Gastroesophageal sphincter (tissue), 4 donors: Measurements from ENCODE around the gene DRC7. TPM values are rescaled to one million over a fixed set of nuclear protein-coding genes. Genes with fewer than 3 reads are reported as not detected.

Experiments used
- ATAC-seq: fragments of 150-250 bp; one replicate; pipeline ENCODE4 v1.9.1; 2016; ENCODE audit warnings: mild to moderate bottlenecking, moderate library complexity
- H3K27ac ChIP-seq, 4 donors: fragments of 200-600 bp; sonication (generic) in 3 of 4; 1 replicate in 3 of 4; 2 replicates in 1 of 4; pipeline ENCODE4 v1.5.1; 2016 to 2019
- H3K27me3 ChIP-seq: fragments of 200-600 bp; sonication (generic); one replicate; pipeline ENCODE4 v1.5.1; 2019
- H3K36me3 ChIP-seq, 2 donors: fragments of 200-600 bp; sonication (generic); one replicate each; pipeline ENCODE4 v1.5.1; 2019; ENCODE audit warnings: control low read depth in 1 of 2
- H3K4me1 ChIP-seq, 3 donors: fragments of 200-600 bp; sonication (generic); 1 replicate in 2 of 3; 2 replicates in 1 of 3; pipeline ENCODE4 v1.5.1; 2016 to 2019; ENCODE audit warnings: control low read depth in 2 of 3
- H3K4me3 ChIP-seq, 2 donors: fragments of 200-600 bp; sonication (generic); one replicate each; pipeline ENCODE4 v1.5.1; 2019; ENCODE audit warnings: mild to moderate bottlenecking in 1 of 2, moderate library complexity in 1 of 2
- H3K9me3 ChIP-seq, 3 donors: fragments of 200-600 bp; sonication (generic); one replicate each; pipeline ENCODE4 v1.5.1; 2017 to 2019; ENCODE audit warnings: control low read depth in 2 of 3
- CTCF ChIP-seq, 4 experiments: fragments of 200-600 bp in 2 of 4; fragments of 450-650 bp in 2 of 4; sonication (generic) in 1 of 4; IDR thresholded peaks; one replicate each; pipeline ENCODE4 v1.5.1; 2017 to 2019; ENCODE audit warnings: antibody characterized with exemption in 4 of 4, mild to moderate bottlenecking in 2 of 4, moderate library complexity in 2 of 4
- EP300 ChIP-seq: sonication (generic); formaldehyde crosslinking; IDR thresholded peaks from one replicate; pipeline ENCODE4 v1.6.1; 2017; ENCODE audit warnings: antibody characterized with exemption, mild to moderate bottlenecking
- POLR2A ChIP-seq, 2 donors: fragments of 450-650 bp; IDR thresholded peaks; one replicate each; pipeline ENCODE4 v1.6.1; 2017; ENCODE audit warnings: antibody characterized with exemption in 2 of 2, mild to moderate bottlenecking in 2 of 2, moderate library complexity in 1 of 2
- POLR2AphosphoS5 ChIP-seq: sonication (generic); formaldehyde crosslinking; IDR thresholded peaks from one replicate; pipeline ENCODE4 v1.6.1; 2017; ENCODE audit warnings: antibody characterized with exemption
- WGBS, 2 donors: methylation state at CpG; one replicate each; pipeline ENCODE4 v1.1.5; 2018; ENCODE audit warnings: low coverage in 1 of 2; 5-methylcytosine and 5-hydroxymethylcytosine counted together
- total RNA-seq, 4 donors: library from RNA; depleted of rRNA; stranded (reverse); fragments of >200 nt; gene quantifications; one replicate each; pipeline ENCODE4 v1.1.0, GENCODE V29; 2016

The DRC7 gene
- total RNA-seq, 4 donors from 2014 or later, result 0.15 TPM; not detected in 3

GRCh38 chr16:57677622-57678369 is 16.8 kb upstream of the DRC7 start:
- no peaks in the 10 kb centered on the region for H3K36me3 ChIP-seq
- WGBS, 2 donors, result 65 to 68% methylated on average over 5 to 7 of the region's 14 CpGs
- peaks cover 30% of the 10 kb centered on the region for H3K27me3 ChIP-seq
- H3K4me1 ChIP-seq, result no peaks in the 10 kb centered on the region
- H3K27ac ChIP-seq, result no peak overlapping the region
- no peak for TF ChIP-seq POLR2AphosphoS5
- TF ChIP-seq POLR2A (IDR thresholded peaks at IDR 0.05), result no peak
- no peak for TF ChIP-seq CTCF (IDR thresholded peaks at IDR 0.05)
- TF ChIP-seq EP300, result no peak
- ATAC-seq, result peak; percentile 45
- no peak overlapping the region for H3K4me3 ChIP-seq
- no peaks in the 10 kb centered on the region for H3K9me3 ChIP-seq

- Histone ChIP-seq H3K36me3 (no peaks in the 10 kb centered on the region), H3K27me3 (peaks cover 23% of the 10 kb centered on the region), H3K9me3 (no peaks in the 10 kb centered on the region), H3K4me1 (no peaks in the 10 kb centered on the region), H3K27ac (no peak overlapping the region), H3K4me3 (no peak overlapping the region)
- no peak for ATAC-seq
- WGBS, 2 donors, result 80% methylated on average over 1 of the region's 12 CpGs; no CpG with 5 or more reads in 1 of the 2 donors
- no peak for TF ChIP-seq CTCF (IDR thresholded peaks at IDR 0.05)
- TF ChIP-seq POLR2A (IDR thresholded peaks at IDR 0.05), result no peak
- no peak for TF ChIP-seq POLR2AphosphoS5
- TF ChIP-seq EP300, result no peak
Observed at GRCh38 chr16:57679016-57679415, 15.6 kb upstream of the DRC7 start.

GRCh38 chr16:57679767-57680482 is 14.7 kb upstream of the DRC7 start:
- H3K4me1 ChIP-seq, result no peaks in the 10 kb centered on the region
- TF ChIP-seq POLR2AphosphoS5, result no peak
- no peak for TF ChIP-seq POLR2A (IDR thresholded peaks at IDR 0.05)
- no peak for TF ChIP-seq EP300
- no peak for TF ChIP-seq CTCF (IDR thresholded peaks at IDR 0.05)
- H3K36me3 ChIP-seq, result no peaks in the 10 kb centered on the region
- no peaks in the 10 kb centered on the region for H3K9me3 ChIP-seq
- peaks cover 26% of the 10 kb centered on the region for H3K27me3 ChIP-seq
- WGBS, 2 donors, result 57% methylated on average over 6 of the region's 7 CpGs; no CpG with 5 or more reads in 1 of the 2 donors
- no peak overlapping the region for H3K4me3 ChIP-seq
- ATAC-seq, result no peak
- no peak overlapping the region for H3K27ac ChIP-seq

GRCh38 chr16:57680842-57681375 is 13.7 kb upstream of the DRC7 start:
- no peak overlapping the region for H3K27ac ChIP-seq
- WGBS, 2 donors, result 66 to 67% methylated on average over 4 of the region's 5 CpGs
- no peaks in the 10 kb centered on the region for H3K4me1 ChIP-seq
- no peaks in the 10 kb centered on the region for H3K9me3 ChIP-seq
- ATAC-seq, result no peak
- H3K4me3 ChIP-seq, result no peak overlapping the region
- TF ChIP-seq EP300, result no peak
- TF ChIP-seq POLR2A (IDR thresholded peaks at IDR 0.05), result no peak
- TF ChIP-seq POLR2AphosphoS5, result no peak
- TF ChIP-seq CTCF (IDR thresholded peaks at IDR 0.05), result no peak
- peaks cover 26% of the 10 kb centered on the region for H3K27me3 ChIP-seq
- H3K36me3 ChIP-seq, result no peaks in the 10 kb centered on the region
